NCI-H82 treated with DMSO at 0.1 percent for 48 hours (cell line): Measurements from ENCODE around the gene DUSP28.

Source experiments
- DNase-seq: peaks from one replicate; lab custom pipeline; 2025; ENCODE audit not compliant: unreplicated experiment; lab: John Stamatoyannopoulos, UW

DUSP28 gene

GRCh38 chr2:240597419-240598181 is 37.4 kb downstream of the DUSP28 start:
- no peak for DNase-seq

- no peak for DNase-seq
These were observed 38.3 kb downstream of the DUSP28 start for GRCh38 chr2:240598311-240598911.

GRCh38 chr2:240599141-240599583 is 39.0 kb downstream of the DUSP28 start:
- no peak for DNase-seq

GRCh38 chr2:240600451-240600961 is 40.3 kb downstream of the DUSP28 start:
- no peak for DNase-seq

- no peak for DNase-seq
These were observed 41.1 kb downstream of the DUSP28 start for GRCh38 chr2:240601061-240601830.

GRCh38 chr2:240601831-240602160 is 41.6 kb downstream of the DUSP28 start:
- no peak for DNase-seq

- no peak for DNase-seq
These were observed 42.3 kb downstream of the DUSP28 start for GRCh38 chr2:240602266-240603050.

GRCh38 chr2:240603081-240603835 is 43.1 kb downstream of the DUSP28 start:
- no peak for DNase-seq

GRCh38 chr2:240603846-240604245 is 43.7 kb downstream of the DUSP28 start:
- DNase-seq: no peak

GRCh38 chr2:240604291-240604938 is 44.3 kb downstream of the DUSP28 start:
- no peak for DNase-seq

- no peak for DNase-seq
These were observed 45.0 kb downstream of the DUSP28 start for GRCh38 chr2:240604939-240605716.

GRCh38 chr2:240605867-240606743 is 45.9 kb downstream of the DUSP28 start:
- no peak for DNase-seq

GRCh38 chr2:240611601-240612210 is 51.5 kb downstream of the DUSP28 start:
- DNase-seq: no peak
